ENCODE measurements around the gene CLEC16A.

- no peak for TF ChIP-seq POLR2AphosphoS5 (IDR thresholded peaks at IDR 0.05; ENCODE audit: low read depth, low read length)
- no peak for TF ChIP-seq POLR2A (IDR thresholded peaks at IDR 0.05; ENCODE audit: low read depth, low read length)
Measured at GRCh38 chr16:11171448-11171709, 227.0 kb downstream of the CLEC16A start.

All from GM12891 (cell line).